Tibial artery (tissue), 4 donors: Measurements from ENCODE around the gene C1QTNF12.

Source experiments
- DNase-seq, 2 donors: peaks; one replicate each; pipeline ENCODE4 v3.0.0-alpha.2; 2019
- H3K27ac ChIP-seq, 2 donors: fragments of 200-600 bp; sonication (generic) in 1 of 2; 1 replicate in 1 of 2; 2 replicates in 1 of 2; pipeline ENCODE4 v1.5.1; 2018 to 2019; ENCODE audit warnings: mild to moderate bottlenecking in 1 of 2
- H3K27me3 ChIP-seq, 2 donors: fragments of 200-600 bp; sonication (generic) in 1 of 2; one replicate each; pipeline versions ENCODE4 v1.5.1 to v1.6.0; 2016 to 2019
- H3K36me3 ChIP-seq, 3 donors: fragments of 200-600 bp; sonication (generic) in 2 of 3; one replicate each; pipeline ENCODE4 v1.5.1; 2016 to 2019; ENCODE audit warnings: mild to moderate bottlenecking in 2 of 3
- H3K4me1 ChIP-seq, 4 donors: fragments of 200-600 bp; sonication (generic) in 2 of 4; 1 replicate in 3 of 4; 2 replicates in 1 of 4; pipeline ENCODE4 v1.5.1; 2016 to 2019
- H3K4me3 ChIP-seq, 2 donors: fragments of 200-600 bp; sonication (generic) in 1 of 2; 1 replicate in 1 of 2; 2 replicates in 1 of 2; pipeline ENCODE4 v1.5.1; 2018 to 2019; ENCODE audit warnings: mild to moderate bottlenecking in 2 of 2
- H3K9me3 ChIP-seq, 3 donors: fragments of 200-600 bp; sonication (generic) in 1 of 3; one replicate each; pipeline ENCODE4 v1.5.1; 2016 to 2019
- intact Hi-C: fragments of 100-400 bp; cut with DNase I; formaldehyde crosslinking; loops from one replicate; pipeline ENCODE4 v1.15.0; 2023; ENCODE audit warnings: low total_unique reads
- TF ChIP-seq, protein P1 (sequence below), 2 experiments: fragments of 200-600 bp in 1 of 2; fragments of 450-650 bp in 1 of 2; IDR thresholded peaks; one replicate each; pipeline ENCODE4 v1.5.1; 2017 to 2019; ENCODE audit warnings: antibody characterized with exemption in 2 of 2, mild to moderate bottlenecking in 1 of 2, moderate library complexity in 1 of 2

Gene C1QTNF12

DNA sequence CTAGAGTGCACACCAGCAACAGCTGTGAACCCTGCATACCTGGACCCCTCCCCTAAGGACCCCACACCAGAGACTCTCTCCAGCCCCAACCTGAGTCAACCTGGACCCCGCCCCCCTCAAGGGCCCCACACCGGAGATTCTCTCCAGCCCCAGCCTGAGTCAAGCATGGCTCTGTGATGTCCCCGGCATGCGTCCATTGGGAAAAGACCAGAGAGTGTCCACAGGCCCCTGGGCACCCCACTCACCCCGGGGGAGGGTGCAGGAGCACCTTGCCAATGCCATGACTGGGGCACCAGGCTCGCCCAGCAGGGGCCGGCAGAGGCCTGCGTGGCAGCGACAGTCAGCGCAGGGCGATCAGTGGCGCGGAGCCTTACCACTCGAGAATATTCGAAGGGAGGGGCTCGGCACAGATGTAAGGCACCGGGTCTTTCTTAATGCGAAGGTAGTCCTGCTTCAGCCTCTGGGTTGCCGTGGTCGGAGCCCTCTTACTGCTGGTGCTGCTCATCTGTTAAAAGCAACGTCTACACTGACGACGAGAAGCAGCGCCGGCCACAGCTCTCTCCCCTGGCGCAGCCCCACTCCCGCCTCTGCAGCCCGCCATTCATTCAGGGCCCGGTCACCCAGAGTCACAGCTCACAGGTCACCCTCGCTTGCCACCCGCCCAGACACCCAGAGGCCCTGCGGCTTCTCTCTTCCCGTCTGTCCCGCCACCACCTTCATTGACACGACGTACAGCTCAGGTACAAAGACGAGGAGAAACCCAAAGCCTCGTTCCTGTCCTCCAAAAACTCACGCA is 21.2 kb upstream of the C1QTNF12 start:
- Histone ChIP-seq H3K4me1 (peaks cover 4 to 46% (median 31%) of the 10 kb centered on the region in 4 donors), H3K9me3 (no peaks in the 10 kb centered on the region), H3K27ac (no peak overlapping the region), H3K27me3 (no peaks in the 10 kb centered on the region), H3K36me3 (peaks cover 10 to 63% (median 51%) of the 10 kb centered on the region in 3 donors), H3K4me3 (no peak overlapping the region)
- no peak for DNase-seq
- intact Hi-C loops, result no loop called here
- TF ChIP-seq, protein P1, sequence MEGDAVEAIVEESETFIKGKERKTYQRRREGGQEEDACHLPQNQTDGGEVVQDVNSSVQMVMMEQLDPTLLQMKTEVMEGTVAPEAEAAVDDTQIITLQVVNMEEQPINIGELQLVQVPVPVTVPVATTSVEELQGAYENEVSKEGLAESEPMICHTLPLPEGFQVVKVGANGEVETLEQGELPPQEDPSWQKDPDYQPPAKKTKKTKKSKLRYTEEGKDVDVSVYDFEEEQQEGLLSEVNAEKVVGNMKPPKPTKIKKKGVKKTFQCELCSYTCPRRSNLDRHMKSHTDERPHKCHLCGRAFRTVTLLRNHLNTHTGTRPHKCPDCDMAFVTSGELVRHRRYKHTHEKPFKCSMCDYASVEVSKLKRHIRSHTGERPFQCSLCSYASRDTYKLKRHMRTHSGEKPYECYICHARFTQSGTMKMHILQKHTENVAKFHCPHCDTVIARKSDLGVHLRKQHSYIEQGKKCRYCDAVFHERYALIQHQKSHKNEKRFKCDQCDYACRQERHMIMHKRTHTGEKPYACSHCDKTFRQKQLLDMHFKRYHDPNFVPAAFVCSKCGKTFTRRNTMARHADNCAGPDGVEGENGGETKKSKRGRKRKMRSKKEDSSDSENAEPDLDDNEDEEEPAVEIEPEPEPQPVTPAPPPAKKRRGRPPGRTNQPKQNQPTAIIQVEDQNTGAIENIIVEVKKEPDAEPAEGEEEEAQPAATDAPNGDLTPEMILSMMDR (IDR thresholded peaks at IDR 0.05), result no peak

- intact Hi-C loops, result no loop called here
- H3K27me3 ChIP-seq, result no peaks in the 10 kb centered on the region
- H3K4me3 ChIP-seq, result no peak overlapping the region
- H3K9me3 ChIP-seq, result no peaks in the 10 kb centered on the region
- H3K27ac ChIP-seq, result no peak overlapping the region
- peaks cover 0 to 18% (median 4%) of the 10 kb centered on the region in 4 donors for H3K4me1 ChIP-seq
- H3K36me3 ChIP-seq, result peaks cover 35 to 91% (median 79%) of the 10 kb centered on the region in 3 donors
- no peak for DNase-seq
- TF ChIP-seq, protein P1 (IDR thresholded peaks at IDR 0.05), result no peak
Measured at GRCh38 chr1:1264868-1265272, 18.3 kb upstream of the C1QTNF12 start.

- Histone ChIP-seq H3K27ac (no peak overlapping the region), H3K36me3 (peaks cover 40 to 99% (median 85%) of the 10 kb centered on the region in 3 donors), H3K4me1 (peaks cover 0 to 15% (median 0%) of the 10 kb centered on the region in 4 donors), H3K27me3 (no peaks in the 10 kb centered on the region), H3K9me3 (no peaks in the 10 kb centered on the region), H3K4me3 (no peak overlapping the region)
- intact Hi-C loops, result no loop called here
- TF ChIP-seq, protein P1 (IDR thresholded peaks at IDR 0.05), result no peak
- DNase-seq, result no peak
Measured at GRCh38 chr1:1264026-1264425, 17.5 kb upstream of the C1QTNF12 start.

DNA sequence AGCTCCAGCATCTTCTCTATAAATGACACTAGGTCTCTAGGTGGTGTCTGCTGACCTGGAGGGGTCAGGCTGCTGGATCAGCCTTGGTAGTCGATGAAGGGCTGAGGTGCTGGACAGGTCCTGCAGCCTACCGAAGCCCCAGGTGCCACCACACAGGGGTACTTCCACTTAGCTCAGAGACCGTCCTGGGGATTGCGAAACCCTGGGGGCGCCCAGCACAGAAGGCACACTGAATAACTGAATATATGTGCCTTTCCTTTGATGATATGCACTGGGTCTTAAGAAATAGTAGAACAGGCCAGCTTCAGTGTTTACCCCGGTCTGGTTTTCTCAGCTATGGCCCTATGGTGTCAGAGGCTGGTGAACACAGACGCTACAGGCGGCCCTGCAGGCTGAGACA is 16.2 kb upstream of the C1QTNF12 start:
- intact Hi-C loops, result no loop called here
- H3K36me3 ChIP-seq, result peaks cover 45 to 96% (median 81%) of the 10 kb centered on the region in 3 donors

DNA sequence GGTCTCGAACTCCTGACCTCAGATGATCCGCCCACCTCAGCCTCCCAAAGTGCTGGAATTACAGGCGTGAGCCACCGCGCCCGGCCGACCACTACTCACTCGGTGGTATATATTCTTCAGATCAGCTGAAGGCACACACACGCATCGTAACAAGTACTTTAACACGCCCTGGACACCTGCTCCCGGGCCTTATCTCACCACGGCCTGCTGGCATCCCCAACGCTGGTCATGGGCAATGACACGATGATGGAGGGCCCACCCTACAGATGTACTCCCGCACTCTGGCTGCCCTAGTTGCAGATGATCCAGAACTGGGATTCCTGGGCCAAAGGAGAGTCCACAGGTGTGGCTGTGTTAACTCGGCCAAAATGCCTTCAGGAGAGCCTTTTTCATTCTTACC is 15.5 kb upstream of the C1QTNF12 start:
- peaks cover 0 to 5% (median 0%) of the 10 kb centered on the region in 4 donors for H3K4me1 ChIP-seq
- TF ChIP-seq, protein P1 (IDR thresholded peaks at IDR 0.05), result no peak
- H3K36me3 ChIP-seq, result peaks cover 43 to 90% (median 78%) of the 10 kb centered on the region in 3 donors
- no peak for DNase-seq
- no peaks in the 10 kb centered on the region for H3K27me3 ChIP-seq
- intact Hi-C loops, result no loop called here
- H3K9me3 ChIP-seq, result no peaks in the 10 kb centered on the region
- no peak overlapping the region for H3K27ac ChIP-seq
- H3K4me3 ChIP-seq, result no peak overlapping the region

More for the DNA sequence above, 16.2 kb upstream of the C1QTNF12 start:
- TF ChIP-seq, protein P1 (IDR thresholded peaks at IDR 0.05), result no peak
- DNase-seq, result no peak
- Histone ChIP-seq H3K27me3 (no peaks in the 10 kb centered on the region), H3K9me3 (no peaks in the 10 kb centered on the region), H3K27ac (no peak overlapping the region), H3K4me3 (no peak overlapping the region), H3K4me1 (peaks cover 0 to 11% (median 0%) of the 10 kb centered on the region in 4 donors)
